ENCODE measurements around the gene FAM72C.
"Not testable (repeated sequence)": the region's sequence is repeated elsewhere in the genome, so short reads cannot be mapped to it uniquely, and the experiment has no call there.

Gene FAM72C

DNA sequence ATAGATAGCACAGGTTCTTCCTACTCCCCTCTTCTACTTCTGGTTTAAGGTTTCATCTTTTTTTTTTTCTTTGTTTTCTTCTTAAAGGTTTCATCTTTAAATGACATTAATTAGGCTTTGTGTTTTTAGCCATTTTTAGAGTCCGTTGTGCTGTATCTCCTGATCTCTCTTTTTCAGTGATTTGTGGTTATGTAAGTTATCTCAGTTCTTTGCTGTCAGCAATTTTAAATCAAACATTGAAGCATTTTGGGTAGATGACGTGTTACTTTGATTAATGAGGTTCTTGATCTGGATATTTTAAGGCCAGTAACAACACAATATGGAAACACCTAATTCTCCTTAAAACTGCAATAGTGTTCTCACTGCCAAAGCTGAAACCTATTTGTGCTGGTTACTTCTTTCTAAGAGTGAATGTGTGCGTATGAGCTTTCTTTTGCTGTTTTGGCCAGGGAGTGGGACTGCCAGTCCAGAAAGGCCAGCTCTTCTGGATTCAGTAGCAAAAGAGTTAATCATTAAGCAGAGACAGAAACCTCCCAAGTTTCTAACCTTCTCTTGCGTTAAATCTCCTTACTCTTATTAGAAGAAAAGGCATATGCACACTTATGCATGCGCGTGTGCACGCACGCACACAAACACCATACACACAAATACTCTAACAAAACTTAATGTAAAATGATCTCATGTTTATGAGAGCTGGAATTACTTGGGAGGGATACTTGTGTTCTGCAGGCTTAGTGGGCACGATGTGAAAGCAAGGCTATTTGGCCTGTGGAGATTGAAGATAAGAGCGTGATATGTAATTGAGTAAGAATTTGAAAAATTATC, 17.0 kb upstream of the FAM72C start:
- H3K4me3 ChIP-seq (ENCODE audit: low read length); DNase-seq (ENCODE audit: low read depth): not testable (repeated sequence)

DNA sequence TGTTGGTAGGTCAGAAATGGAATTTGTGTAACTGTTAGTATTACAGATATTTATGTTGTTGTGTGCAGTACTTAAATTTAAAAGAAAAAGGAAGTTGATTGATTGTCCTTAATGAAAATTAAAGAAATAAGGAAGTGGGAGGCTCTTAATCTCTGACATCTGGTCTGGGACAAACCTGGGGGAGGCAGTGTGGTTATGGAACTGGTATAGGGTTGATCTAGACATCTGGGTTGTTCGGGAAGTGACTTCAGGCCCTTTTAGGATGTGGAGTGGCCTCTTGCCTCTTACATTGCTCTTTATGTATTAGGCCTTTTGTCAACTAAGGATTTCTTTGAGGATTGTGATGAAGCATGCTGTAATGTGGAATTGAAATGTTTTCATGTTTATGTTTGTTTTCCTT, 16.1 kb upstream of the FAM72C start:
- not testable (repeated sequence) for H3K4me3 ChIP-seq (ENCODE audit: low read length)

DNA sequence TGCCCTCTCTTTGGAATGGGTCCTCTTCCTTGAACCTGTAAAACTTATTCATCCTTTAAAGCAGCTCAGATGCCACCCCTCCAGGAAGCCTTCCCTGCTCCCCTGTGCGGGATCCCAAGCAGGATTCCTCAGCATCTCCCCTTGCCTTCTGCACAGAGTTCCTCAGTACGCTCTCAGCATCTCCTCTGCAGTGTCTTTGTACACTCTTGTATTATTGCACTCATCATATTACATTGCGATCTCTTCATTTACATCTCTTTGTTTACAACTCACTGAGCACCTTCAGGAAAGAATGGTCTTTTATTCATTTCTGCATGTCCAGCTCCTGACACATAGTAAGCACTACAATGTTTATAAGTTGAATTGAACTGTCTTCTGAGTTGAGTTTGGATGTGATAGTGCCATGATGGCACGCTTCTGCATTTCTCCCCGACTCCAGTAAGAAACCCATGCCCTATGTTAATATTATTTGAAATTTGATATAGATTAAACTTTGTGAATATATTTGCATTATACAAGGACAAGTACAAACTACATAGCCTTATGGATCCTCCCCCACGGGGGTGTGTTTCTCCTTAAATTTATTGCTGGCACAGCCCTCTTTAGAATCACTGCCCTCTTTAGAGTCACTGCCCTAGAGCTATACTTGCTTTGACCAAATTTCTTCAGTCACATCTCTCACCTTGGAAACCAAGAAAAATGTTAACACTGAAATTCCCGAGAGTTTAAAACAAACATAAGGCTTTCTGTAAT, 13.1 kb upstream of the FAM72C start:
- DNase-seq (ENCODE audit: low read depth); H3K4me3 ChIP-seq (ENCODE audit: low read length): not testable (repeated sequence)

More for the DNA sequence above, 16.1 kb upstream of the FAM72C start:
- not testable (repeated sequence) for DNase-seq (ENCODE audit: low read depth)

DNA sequence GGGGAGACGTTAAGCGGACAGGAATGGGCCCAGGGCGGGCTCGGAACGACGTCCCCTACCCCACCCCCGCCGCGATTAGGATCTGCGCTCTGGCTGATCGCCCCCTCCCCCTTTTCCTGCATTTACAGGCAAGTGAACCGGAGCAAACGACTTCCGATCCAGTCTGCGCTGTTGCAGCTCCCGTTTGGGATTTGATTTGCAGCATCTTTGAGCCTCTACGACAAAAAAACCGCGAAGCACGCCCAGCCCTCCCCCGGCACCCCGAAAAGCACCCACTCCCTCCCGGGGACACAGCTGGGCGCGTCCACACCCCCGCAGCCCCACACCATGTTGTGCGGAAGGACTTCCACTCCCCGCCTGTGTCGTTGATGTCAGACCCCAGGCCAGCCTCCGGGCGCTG, 2.6 kb upstream of the FAM72C start:
- DNase-seq (ENCODE audit: low read depth), result peak; percentile 0
- not testable (repeated sequence) for H3K4me3 ChIP-seq (ENCODE audit: low read length)

DNA sequence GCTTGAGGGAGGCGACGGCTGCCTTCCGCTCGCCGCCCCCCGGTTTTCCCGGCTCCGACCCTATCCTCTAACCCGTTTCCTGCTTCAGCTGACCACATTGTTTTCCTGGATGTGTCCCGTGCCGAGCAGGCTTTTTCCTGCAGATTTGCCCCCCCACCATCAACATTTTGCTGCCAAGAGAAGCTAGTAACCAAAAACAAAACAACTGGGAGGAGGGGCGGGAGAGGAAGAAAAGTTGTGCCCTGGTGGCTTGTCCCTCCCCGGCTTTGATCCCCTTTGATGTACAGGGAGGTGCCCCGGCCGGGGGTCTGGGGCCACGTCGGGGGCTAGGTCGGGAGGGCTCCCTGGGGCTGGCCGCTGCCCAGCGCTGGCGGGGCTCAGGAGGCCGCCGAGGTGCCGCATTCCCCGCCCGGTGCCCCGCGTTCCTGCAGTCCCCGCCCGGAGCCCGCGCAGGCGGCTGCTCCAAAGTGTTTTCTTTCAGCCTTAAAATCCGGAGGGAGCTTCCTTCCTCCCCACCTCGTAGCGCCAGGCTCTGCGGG, 2.2 kb upstream of the FAM72C start:
- DNase-seq (ENCODE audit: low read depth), result not testable (repeated sequence)
- H3K4me3 ChIP-seq (ENCODE audit: low read length), result peak overlapping the region; percentile 28

DNA sequence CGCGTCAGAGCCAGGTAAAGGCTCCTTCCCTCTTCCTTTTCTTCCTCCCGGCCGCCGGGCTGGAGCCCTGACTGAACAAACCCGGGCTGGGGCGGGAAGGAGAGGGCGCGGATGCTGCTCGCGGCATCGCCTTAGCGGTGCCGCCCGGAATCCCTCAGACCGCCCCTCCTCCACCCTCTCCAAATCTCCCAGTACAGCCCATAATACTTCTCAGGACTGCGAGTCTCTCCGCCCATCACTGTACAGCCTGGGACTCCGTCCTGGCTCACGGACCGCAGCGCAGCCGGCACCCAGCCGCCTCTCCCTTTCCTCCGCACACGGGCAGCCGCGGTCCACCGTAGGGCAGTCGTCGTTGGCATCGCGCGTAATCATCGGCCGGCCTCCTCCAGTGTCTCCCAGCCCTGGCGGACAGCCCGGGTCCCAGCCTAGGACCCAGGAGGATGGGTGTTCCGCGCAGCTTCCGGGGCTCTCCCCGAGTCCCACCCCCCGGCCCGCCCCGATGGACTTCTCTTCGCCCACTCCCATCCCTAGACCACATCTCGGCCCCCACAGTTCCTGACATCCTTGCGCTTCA, 1.1 kb upstream of the FAM72C start:
- not testable (repeated sequence) for H3K4me3 ChIP-seq (ENCODE audit: low read length); DNase-seq (ENCODE audit: low read depth)

DNA sequence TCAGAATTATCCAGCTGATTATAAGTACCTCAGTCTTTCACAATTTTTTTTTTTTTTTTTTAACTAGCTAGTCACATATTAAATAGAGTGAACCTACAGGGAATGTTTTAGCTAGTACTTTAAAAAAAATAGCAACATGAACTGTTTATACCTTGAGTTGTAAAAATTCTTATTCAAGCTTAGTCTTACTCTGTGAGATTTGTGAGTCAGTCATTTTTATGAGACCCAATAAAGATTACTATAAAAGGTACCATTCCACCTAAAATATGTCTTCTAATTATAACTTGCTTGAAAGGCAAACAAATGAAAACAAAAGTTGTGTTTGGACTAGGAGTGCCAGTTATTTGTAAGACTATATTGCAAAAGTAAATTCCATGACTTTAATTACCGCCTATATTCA, 5.9 kb downstream of the FAM72C start:
- not testable (repeated sequence) for H3K4me3 ChIP-seq (ENCODE audit: low read length); DNase-seq (ENCODE audit: low read depth)

DNA sequence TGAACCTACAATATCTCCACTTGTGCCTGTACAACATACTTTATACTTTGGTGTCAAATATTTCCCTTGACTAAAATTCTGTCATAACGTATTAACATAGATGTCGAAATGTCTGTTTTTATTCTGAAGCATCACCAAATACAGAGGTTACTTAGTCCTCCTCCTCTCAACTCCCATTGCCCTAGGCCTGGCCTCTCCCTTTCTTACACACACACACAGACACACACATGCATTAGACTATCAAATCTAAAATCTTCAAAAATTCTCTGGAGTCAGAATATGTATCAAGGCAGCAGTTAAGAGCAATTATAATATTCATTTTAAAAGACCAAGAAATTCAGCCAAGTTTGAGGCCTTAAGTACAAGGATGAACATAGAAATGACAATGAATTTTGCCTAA, 7.5 kb downstream of the FAM72C start:
- H3K4me3 ChIP-seq (ENCODE audit: low read length); DNase-seq (ENCODE audit: low read depth): not testable (repeated sequence)

DNA sequence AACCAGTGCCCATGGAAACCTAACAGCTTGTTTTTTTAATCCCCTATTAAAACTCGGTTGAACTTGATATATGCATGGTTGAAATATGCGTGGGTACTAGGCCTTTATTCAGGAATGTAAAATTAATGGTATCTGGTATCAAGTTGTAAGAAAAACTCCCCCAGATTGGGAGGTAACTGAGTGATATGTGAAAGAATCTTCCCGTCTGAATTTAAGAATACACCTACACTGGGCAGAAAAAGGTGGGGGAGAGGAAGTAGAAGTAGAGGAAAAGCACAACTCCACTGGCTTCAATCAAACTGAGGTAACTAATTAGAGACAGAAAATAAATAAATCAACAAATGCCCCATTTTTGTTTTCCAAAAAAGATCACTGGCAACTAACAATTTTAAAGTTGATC, 15.9 kb downstream of the FAM72C start:
- H3K4me3 ChIP-seq (ENCODE audit: low read length); DNase-seq (ENCODE audit: low read depth): not testable (repeated sequence)

DNA sequence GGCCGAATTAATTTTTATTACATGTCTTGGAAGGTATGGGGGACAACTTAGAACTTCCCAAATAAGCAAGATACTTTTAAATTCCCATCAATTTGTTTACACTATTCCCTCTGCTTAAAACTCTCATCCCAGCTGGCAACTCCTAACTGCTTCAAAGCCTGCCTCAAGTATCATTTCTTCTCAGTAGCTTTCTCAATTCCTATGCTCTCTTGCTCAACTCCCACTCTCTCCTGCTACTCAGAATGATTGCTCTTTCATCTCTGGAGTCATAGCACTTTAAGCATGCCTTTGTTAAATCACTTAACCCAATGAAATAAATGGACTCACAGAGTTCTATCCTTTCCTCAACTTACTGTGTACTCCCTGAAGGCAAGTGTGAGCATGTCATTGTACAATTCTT, 18.9 kb downstream of the FAM72C start:
- not testable (repeated sequence) for H3K4me3 ChIP-seq (ENCODE audit: low read length); DNase-seq (ENCODE audit: low read depth)

DNA sequence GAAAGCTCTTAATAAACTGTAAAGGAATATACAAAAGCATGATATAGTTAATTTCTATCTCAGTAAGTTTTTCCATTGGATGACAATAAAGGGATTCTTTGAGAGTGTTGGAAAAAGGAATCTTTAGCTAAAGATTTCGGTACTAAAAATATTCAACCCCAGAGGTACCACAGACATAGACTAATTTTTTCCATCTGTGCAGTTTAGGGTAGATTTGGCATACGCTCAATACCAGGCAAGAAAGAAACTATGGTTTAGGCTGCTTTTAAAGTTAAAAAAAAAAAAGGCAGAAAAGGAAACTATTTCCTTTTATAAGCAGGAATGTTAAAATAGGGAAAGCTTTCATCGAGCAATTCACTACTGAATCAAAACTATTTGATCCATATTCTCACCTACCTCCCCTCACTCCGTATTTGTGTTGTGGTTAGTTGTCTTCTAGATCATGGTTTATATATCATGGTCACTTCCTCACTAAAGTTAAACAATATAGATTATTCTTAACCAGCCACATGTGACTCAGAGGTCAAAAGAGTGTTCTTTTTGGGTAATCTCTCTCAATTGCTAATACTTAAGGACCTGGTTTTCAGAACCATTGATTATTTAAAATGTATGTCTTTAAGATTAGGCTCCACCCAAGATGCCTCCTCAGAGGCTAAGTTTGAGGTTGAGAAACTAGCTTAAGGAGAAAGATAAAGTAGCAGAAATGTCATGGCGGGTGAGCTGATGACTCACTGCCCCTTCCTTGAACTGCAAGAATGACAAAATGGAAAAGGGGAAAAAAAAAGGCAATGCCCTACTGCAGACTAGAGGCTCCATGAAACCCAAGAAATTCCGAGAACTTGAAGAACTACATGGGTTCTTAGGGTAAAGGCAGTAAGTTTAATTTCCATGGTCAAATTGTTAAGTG, 20.0 kb downstream of the FAM72C start:
- DNase-seq (ENCODE audit: low read depth); H3K4me3 ChIP-seq (ENCODE audit: low read length): not testable (repeated sequence)

DNA sequence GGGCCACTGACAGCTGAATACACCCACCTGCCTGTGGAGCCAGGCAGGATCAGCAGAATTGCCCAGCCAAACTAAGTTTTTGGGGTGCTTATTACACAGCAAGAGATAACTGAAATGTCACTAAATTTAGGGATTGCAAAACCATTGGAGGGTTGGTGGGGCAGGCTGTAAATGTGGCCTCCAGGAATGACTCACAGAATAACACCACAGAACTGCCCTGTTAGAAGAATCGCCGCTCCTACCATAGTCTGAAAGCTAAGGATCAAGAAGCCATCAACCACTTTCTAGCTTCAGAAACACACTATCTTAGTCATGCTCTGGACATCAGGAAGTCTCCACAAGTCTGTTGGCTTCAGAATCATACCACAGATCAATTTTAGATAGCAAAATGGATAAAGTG, 24.0 kb downstream of the FAM72C start:
- not testable (repeated sequence) for DNase-seq (ENCODE audit: low read depth); H3K4me3 ChIP-seq (ENCODE audit: low read length)

DNA sequence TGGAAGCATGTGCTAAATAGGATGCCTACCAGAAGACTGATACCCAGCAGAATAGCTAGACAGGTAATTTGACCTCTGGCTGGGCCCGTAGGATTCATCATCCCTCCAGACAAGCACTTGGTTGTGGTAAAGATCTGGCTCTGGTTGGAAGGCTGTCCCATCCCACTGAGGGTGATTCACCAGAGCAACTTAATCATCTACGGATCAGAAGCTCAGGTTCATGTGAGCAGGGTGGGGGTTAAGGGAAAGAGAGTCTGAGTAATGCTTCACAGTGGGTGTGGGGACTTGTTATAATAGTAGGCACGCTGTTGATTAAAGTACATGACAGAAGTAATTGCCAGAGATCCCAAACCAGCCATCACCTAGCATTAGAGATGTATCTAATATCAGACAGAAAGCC, 26.5 kb downstream of the FAM72C start:
- not testable (repeated sequence) for DNase-seq (ENCODE audit: low read depth); H3K4me3 ChIP-seq (ENCODE audit: low read length)

DNA sequence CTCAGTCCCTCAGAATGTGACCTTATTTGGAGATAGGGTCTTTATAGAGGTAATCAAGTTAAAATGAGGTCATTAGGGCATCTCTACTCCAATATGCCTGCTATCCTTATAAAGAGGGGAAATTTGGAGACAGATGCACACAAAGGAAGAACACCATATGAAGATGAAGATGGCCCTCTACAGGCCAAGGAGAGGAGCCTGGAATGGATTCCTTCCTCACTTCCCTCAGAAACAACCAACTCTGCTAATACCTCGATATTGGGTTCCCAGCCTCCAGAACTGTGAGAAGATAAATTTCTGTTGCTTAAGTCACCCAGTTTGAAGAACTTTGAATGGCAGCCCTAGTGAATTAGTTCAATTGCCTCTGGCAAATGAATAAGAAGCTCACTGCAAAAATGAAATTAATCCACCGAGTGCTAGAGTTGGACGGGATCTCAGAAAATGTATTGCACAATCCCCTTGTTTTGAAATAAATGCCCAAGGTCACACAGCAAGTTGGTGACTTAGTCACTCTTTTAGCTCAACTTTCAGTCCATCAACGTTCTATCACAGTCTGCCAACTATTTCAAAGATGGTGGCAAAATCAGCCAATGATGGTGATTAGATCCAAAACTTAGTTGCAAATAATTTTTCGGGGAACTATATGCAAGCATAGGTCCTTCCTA, 27.1 kb downstream of the FAM72C start:
- not testable (repeated sequence) for H3K4me3 ChIP-seq (ENCODE audit: low read length); DNase-seq (ENCODE audit: low read depth)

DNA sequence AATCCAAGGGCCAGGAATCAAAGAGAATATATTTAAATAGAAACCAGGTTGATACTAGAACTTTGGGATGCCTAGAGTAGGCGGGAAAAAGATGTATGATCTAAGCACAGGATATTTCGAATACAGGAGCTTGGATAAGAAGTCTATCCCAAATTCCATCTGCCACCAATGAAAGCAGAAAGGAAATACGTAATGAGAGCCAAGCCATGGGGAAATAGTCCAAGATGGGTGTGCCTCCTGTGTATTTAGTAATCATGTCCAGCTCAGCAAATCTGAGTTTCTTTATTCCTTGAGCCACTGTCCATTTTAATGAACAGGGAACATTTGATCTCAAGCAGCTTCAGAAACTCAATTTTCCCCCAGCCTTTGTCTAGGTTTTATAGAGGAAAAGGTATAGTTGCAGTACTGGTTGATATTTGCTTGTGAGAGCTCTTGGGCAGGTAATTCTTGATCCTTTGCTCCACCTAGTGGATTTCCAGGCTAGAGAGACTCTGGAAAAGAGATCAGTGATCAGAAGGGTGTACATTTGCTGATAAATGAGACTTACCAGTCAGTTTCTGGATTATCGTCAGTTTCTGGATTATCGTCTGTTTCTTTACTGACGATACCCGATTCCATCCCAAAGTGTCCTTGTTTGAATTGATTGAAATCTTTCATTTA, 28.3 kb downstream of the FAM72C start:
- not testable (repeated sequence) for H3K4me3 ChIP-seq (ENCODE audit: low read length); DNase-seq (ENCODE audit: low read depth)

DNA sequence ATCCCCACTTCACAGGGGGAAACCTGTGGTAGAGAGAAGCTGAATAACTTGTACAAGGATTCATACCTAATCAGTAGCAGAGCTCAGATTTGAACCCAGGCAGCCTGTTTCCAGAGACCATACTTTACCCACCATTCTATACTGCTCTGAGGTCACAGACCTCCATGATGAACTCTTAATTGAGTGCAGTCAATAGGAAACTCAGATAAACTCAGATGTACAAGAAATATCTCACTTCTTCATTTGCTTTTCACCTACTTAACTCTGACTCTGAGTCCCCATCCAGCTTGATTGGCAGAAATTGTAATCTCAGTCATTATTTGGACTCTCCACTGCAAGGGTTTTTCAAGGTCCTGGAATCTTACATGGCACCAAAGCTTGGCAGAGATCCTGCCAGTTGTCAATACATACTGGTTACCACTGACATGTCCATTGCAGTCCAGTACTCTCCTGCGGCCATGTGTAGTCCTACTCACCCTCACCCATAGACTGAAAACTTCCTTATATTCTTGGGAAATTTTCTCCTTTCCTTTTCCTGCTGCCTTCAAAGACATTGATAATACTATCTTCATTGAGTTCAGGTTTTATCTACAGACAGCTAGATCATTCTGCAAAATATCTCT, 29.4 kb downstream of the FAM72C start:
- DNase-seq (ENCODE audit: low read depth); H3K4me3 ChIP-seq (ENCODE audit: low read length): not testable (repeated sequence)

DNA sequence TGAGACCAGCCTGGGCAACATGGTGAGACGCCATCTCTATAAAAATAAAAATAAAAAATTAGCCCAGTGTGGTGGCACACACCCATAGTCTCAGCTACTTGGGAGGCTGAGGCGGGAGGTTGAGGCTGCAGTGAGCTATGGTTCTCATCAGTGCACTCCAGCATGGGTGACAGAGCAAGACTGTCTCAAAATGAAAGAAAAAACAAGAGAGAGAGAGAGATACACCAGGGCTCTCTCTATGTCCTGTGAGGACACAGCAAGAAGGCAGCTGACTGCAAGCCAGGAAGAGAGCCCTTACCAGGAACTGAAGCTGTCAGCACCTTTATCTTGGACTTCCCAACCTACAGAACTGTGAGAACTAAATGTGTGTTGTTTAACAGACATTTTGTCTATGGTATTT, 32.1 kb downstream of the FAM72C start:
- H3K4me3 ChIP-seq (ENCODE audit: low read length); DNase-seq (ENCODE audit: low read depth): not testable (repeated sequence)

DNA sequence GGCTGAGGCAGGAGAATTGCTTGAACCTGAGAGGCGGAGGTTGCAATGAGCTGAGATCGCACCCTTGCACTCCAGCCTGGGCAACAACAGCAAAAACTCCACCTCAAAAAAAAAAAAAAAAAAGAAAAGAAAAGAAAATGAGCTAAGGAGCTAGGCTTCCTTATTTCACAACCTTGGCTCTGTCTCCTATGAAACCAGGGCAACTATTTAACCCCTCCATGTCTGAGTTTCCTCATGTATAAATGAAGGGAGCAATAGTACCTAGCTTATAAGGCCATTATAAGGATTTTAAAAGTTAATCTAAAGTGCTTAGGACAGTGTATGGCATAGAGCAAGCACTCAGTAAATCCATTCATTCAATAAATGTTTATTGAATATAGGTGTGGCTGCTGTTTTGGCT, 32.9 kb downstream of the FAM72C start:
- not testable (repeated sequence) for H3K4me3 ChIP-seq (ENCODE audit: low read length); DNase-seq (ENCODE audit: low read depth)

Data from epithelial cell of esophagus (primary cell).